ENCODE measurements around the gene KLKB1.

DNA sequence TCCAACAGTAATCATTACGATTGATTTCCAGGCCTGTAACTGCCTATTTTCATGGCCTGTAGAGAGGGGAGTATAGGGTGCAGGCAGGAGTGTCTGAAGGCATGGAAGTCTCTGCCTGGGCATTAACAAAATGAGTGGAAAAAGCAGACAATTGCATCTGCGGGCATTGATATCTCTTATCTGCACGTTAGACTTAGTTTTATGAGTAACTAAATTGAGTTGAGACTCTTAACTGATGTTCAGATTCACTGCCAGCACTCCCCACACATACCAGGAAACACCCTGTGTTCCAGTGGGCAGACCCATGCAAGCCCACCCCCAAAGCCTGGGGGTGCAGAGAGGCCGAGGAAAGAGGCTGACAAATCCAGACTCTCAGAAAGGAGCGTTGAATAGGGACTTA, 72.0 kb downstream of the KLKB1 start:
- TF ChIP-seq ZBTB33 (IDR thresholded peaks at IDR 0.05; ENCODE audit: borderline replicate concordance, low read depth) (no peak), CTCF (IDR thresholded peaks at IDR 0.05) (no peak), CHD2 (IDR thresholded peaks at IDR 0.05; ENCODE audit: low read length, partially characterized antibody) (no peak), TEAD4 (IDR thresholded peaks at IDR 0.05; ENCODE audit: borderline replicate concordance, insufficient read depth) (no peak), EZH2phosphoT487 (IDR thresholded peaks at IDR 0.05; ENCODE audit: borderline replicate concordance, low read depth) (no peak), NFIC (IDR thresholded peaks at IDR 0.05; ENCODE audit: borderline replicate concordance) (no peak), POLR2AphosphoS5 (IDR thresholded peaks at IDR 0.05; ENCODE audit: low read depth, low read length) (no peak), TCF12 (IDR thresholded peaks at IDR 0.05) (no peak)
- TF ChIP-seq, protein P1, sequence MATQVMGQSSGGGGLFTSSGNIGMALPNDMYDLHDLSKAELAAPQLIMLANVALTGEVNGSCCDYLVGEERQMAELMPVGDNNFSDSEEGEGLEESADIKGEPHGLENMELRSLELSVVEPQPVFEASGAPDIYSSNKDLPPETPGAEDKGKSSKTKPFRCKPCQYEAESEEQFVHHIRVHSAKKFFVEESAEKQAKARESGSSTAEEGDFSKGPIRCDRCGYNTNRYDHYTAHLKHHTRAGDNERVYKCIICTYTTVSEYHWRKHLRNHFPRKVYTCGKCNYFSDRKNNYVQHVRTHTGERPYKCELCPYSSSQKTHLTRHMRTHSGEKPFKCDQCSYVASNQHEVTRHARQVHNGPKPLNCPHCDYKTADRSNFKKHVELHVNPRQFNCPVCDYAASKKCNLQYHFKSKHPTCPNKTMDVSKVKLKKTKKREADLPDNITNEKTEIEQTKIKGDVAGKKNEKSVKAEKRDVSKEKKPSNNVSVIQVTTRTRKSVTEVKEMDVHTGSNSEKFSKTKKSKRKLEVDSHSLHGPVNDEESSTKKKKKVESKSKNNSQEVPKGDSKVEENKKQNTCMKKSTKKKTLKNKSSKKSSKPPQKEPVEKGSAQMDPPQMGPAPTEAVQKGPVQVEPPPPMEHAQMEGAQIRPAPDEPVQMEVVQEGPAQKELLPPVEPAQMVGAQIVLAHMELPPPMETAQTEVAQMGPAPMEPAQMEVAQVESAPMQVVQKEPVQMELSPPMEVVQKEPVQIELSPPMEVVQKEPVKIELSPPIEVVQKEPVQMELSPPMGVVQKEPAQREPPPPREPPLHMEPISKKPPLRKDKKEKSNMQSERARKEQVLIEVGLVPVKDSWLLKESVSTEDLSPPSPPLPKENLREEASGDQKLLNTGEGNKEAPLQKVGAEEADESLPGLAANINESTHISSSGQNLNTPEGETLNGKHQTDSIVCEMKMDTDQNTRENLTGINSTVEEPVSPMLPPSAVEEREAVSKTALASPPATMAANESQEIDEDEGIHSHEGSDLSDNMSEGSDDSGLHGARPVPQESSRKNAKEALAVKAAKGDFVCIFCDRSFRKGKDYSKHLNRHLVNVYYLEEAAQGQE (IDR thresholded peaks at IDR 0.05; ENCODE audit: low read depth, low read length) = no peak

All from SK-N-SH (cell line).